Liver (tissue), 3 donors: ENCODE results near the gene RNF181.

Experiments used
- HNF4A ChIP-seq, 2 donors: conservative IDR thresholded peaks; 2 replicates each; pipeline ENCODE4 v1.6.1; 2016; ENCODE audit warnings: antibody characterized with exemption in 2 of 2, mild to moderate bottlenecking in 2 of 2
- TAF1 ChIP-seq: conservative IDR thresholded peaks from 2 replicates; pipeline ENCODE4 v1.6.1; 2016; ENCODE audit warnings: antibody characterized with exemption, mild to moderate bottlenecking
- TF ChIP-seq, protein P1 (sequence below): fragments of 150-350 bp; IDR thresholded peaks from 2 replicates; pipeline ENCODE4 v1.5.1; 2017; ENCODE audit warnings: improper control_type of control experiment, low read depth, low read length; ENCODE audit not compliant: missing input control
- donor health status: healthy.
- donor health status: healthy.

DNA sequence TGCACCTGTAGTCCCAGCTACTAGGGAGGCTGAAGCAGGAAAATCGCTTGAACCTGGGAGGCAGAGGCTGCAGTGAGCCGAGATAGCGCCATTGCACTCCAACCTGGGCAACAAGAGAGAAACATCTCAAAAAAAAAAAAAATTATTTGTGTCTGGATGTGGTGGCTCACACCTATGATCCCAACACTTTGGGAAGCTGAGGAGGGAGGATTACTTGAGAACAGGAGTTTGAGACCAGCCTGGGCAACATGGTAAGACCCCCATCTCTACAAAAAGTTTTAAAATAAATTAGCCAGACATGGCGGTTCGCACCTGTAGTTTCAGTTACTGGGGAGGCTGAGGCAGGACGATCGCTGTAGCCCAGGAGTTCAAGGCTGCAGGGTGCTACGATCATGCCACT is 19.8 kb upstream of the RNF181 start:
- TF ChIP-seq TAF1 = no peak
- TF ChIP-seq, protein P1, sequence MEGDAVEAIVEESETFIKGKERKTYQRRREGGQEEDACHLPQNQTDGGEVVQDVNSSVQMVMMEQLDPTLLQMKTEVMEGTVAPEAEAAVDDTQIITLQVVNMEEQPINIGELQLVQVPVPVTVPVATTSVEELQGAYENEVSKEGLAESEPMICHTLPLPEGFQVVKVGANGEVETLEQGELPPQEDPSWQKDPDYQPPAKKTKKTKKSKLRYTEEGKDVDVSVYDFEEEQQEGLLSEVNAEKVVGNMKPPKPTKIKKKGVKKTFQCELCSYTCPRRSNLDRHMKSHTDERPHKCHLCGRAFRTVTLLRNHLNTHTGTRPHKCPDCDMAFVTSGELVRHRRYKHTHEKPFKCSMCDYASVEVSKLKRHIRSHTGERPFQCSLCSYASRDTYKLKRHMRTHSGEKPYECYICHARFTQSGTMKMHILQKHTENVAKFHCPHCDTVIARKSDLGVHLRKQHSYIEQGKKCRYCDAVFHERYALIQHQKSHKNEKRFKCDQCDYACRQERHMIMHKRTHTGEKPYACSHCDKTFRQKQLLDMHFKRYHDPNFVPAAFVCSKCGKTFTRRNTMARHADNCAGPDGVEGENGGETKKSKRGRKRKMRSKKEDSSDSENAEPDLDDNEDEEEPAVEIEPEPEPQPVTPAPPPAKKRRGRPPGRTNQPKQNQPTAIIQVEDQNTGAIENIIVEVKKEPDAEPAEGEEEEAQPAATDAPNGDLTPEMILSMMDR = no peak
- TF ChIP-seq HNF4A (conservative IDR thresholded peaks at IDR 0.05) = no peak
